Measurements from ENCODE around the gene OLA1.

DNA sequence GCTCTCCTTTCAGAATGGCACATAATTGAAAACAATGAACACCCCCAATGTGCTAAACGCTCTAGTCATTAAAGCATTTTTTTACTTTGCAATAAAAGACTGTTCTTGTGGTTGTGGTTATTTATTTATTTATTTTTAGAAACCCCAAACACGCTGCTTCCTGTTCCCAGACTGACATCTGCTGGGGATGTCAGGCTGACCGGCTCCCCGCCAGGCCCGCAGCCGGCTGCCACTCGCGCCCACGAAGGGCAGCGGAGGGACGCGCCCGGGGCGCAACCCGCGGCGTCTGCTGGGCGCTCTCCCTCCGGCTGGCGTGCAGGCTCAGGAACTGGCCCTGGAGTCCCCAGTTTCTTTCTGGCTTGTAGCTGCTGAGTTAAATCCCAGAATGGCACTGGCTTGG lies 200.1 kb downstream of the OLA1 start:
- TF ChIP-seq, protein P1, sequence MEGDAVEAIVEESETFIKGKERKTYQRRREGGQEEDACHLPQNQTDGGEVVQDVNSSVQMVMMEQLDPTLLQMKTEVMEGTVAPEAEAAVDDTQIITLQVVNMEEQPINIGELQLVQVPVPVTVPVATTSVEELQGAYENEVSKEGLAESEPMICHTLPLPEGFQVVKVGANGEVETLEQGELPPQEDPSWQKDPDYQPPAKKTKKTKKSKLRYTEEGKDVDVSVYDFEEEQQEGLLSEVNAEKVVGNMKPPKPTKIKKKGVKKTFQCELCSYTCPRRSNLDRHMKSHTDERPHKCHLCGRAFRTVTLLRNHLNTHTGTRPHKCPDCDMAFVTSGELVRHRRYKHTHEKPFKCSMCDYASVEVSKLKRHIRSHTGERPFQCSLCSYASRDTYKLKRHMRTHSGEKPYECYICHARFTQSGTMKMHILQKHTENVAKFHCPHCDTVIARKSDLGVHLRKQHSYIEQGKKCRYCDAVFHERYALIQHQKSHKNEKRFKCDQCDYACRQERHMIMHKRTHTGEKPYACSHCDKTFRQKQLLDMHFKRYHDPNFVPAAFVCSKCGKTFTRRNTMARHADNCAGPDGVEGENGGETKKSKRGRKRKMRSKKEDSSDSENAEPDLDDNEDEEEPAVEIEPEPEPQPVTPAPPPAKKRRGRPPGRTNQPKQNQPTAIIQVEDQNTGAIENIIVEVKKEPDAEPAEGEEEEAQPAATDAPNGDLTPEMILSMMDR (IDR thresholded peaks at IDR 0.05) = no peak
- TF ChIP-seq POLR2A (IDR thresholded peaks at IDR 0.05; ENCODE audit: low read length) (no peak), MAZ (IDR thresholded peaks at IDR 0.05; ENCODE audit: borderline replicate concordance, low read depth, low read length) (no peak)

All from A549 (cell line).